HepG2 (cell line): ENCODE data around the gene ATP10A. TPM values are rescaled to one million over a fixed set of nuclear protein-coding genes. Genes with fewer than 3 reads are reported as not detected.

Experiments used
- ATAC-seq: fragments of 200-7000 bp; cut with Tn5 transposase; 3 replicates; pipeline ENCODE4 v1.9.1; 2020; ENCODE audit warnings: mild to moderate bottlenecking, moderate library complexity
- BruUV-seq: library from RNA; stranded (reverse); fragments of 400-500 nt; replicated peaks from 2 replicates; lab custom pipeline; 2021; lab: Mats Ljungman, UMichigan
- CTCF ChIA-PET: fragments of 300-600 bp; formaldehyde crosslinking; extraction: SDS; loops from one replicate; lab custom pipeline; 2021; ENCODE audit warnings: low total read pairs, inconsistent platforms, low intra/inter-chr PET ratio; lab: Yijun Ruan, JAX
- POLR2A ChIA-PET: fragments of 350-600 bp; sonication (Branson Sonifier 250); formaldehyde crosslinking; loops from one replicate; lab custom pipeline; 2020; ENCODE audit warnings: antibody characterized with exemption, inconsistent platforms; lab: Yijun Ruan, JAX
- DNase-seq: peaks from one replicate; pipeline ENCODE4 v3.0.0-alpha.2; 2015; ENCODE audit warnings: low spot score
- FAIRE-seq: peaks from 3 replicates; lab custom pipeline; 2011; peaks lifted over from hg19 to GRCh38; lab: Jason Lieb, UNC
- H2AFZ ChIP-seq: one replicate; pipeline ENCODE4 v1.6.1; 2011; ENCODE audit warnings: low read length, inconsistent platforms
- H3K27ac ChIP-seq: fragments of 300-600 bp; 3 replicates; pipeline ENCODE4 v1.8.0; 2011; ENCODE audit warnings: mixed run types, mild to moderate bottlenecking, mixed read lengths, low read length, inconsistent platforms; ENCODE audit not compliant: insufficient read depth; ENCODE audit errors: extremely low read length
- H3K27me3 ChIP-seq, 2 experiments: fragments of 200-600 bp in 1 of 2; 2 replicates in 1 of 2; 3 replicates in 1 of 2; pipeline versions ENCODE4 v1.6.0 to v1.8.0; 2011; ENCODE audit warnings: low read length in 2 of 2, mild to moderate bottlenecking in 2 of 2, moderate library complexity in 2 of 2, inconsistent platforms in 1 of 2; ENCODE audit not compliant: insufficient read depth in 2 of 2, control insufficient read depth in 1 of 2
- H3K36me3 ChIP-seq, 2 experiments: fragments of 200-600 bp in 1 of 2; replicated peaks in 1 of 2; 2 replicates in 1 of 2; 3 replicates in 1 of 2; pipeline versions ENCODE4 v1.5.1 to v1.8.0; 2011; ENCODE audit warnings: low read length in 2 of 2, inconsistent platforms in 1 of 2; ENCODE audit not compliant: insufficient read depth in 2 of 2, control insufficient read depth in 1 of 2
- H3K4me1 ChIP-seq: 2 replicates; pipeline ENCODE4 v1.5.1; 2012; ENCODE audit warnings: low read length, inconsistent platforms; ENCODE audit not compliant: insufficient read depth
- H3K4me2 ChIP-seq: 2 replicates; pipeline ENCODE4 v1.6.0; 2011; ENCODE audit warnings: low read depth, low read length, inconsistent platforms
- H3K4me3 ChIP-seq, 3 experiments: fragments of 200-600 bp in 1 of 3; sonication (generic), shearing (Covaris generic) in 1 of 3; replicated peaks in 1 of 3; 2 replicates each; pipeline ENCODE4 v1.5.1; 2011 to 2016; ENCODE audit warnings: low read length in 3 of 3, inconsistent platforms in 2 of 3, low read depth in 2 of 3, mild to moderate bottlenecking in 2 of 3, control low read depth in 1 of 3, mixed read lengths in 1 of 3; ENCODE audit not compliant: insufficient read depth in 1 of 3
- H3K79me2 ChIP-seq: one replicate; pipeline ENCODE4 v1.6.1; 2011; ENCODE audit warnings: low read length, inconsistent platforms; ENCODE audit not compliant: insufficient read depth
- H3K9ac ChIP-seq: 2 replicates; pipeline ENCODE4 v1.6.0; 2011; ENCODE audit warnings: mild to moderate bottlenecking, low read depth, low read length, inconsistent platforms; ENCODE audit not compliant: insufficient read depth
- H3K9me3 ChIP-seq: 2 replicates; pipeline ENCODE4 v1.5.1; 2012; ENCODE audit warnings: mild to moderate bottlenecking, low read length
- H4K20me1 ChIP-seq: 2 replicates; pipeline ENCODE4 v1.6.0; 2011; ENCODE audit warnings: inconsistent platforms, mild to moderate bottlenecking, low read length, moderate library complexity; ENCODE audit not compliant: insufficient read depth
- CHD2 ChIP-seq: IDR thresholded peaks from 2 replicates; pipeline ENCODE4 v1.6.1; 2011; ENCODE audit warnings: low read depth, low read length, improper control_type of control experiment
- ZKSCAN8 ChIP-seq: IDR thresholded peaks from 2 replicates; pipeline ENCODE4 v1.6.1; 2016; ENCODE audit warnings: borderline replicate concordance, missing genetic modification reagents, missing compliant biosample characterization
- ZNF230 ChIP-seq: sonication (generic); formaldehyde crosslinking; IDR thresholded peaks from 2 replicates; pipeline ENCODE4 v1.4.0; 2020; ENCODE audit warnings: mild to moderate bottlenecking, missing genetic modification reagents
- ZNF263 ChIP-seq: sonication (generic); formaldehyde crosslinking; IDR thresholded peaks from 2 replicates; pipeline ENCODE4 v1.4.0; 2020; ENCODE audit warnings: missing genetic modification reagents
- ZNF543 ChIP-seq: sonication (generic); formaldehyde crosslinking; IDR thresholded peaks from 2 replicates; pipeline ENCODE4 v1.4.0; 2020; ENCODE audit warnings: mild to moderate bottlenecking, missing genetic modification reagents
- WGBS: methylation state at CpG from one replicate; pipeline ENCODE4 v1.1.6; 2017; ENCODE audit warnings: low lambda C conversion rate; 5-methylcytosine and 5-hydroxymethylcytosine counted together
- in situ Hi-C: cut with HindIII; loops from 2 replicates; pipeline ENCODE4 v1.10.0; 2017; ENCODE audit warnings: low pct_unique_long_range_greater_than_20kb; ENCODE audit not compliant: extremely low pct_ligation_motif_present
- intact Hi-C: fragments of 100-400 bp; cut with micrococcal nuclease; formaldehyde crosslinking; loops from one replicate; pipeline ENCODE4 v1.10.0; 2022; ENCODE audit not compliant: unreplicated experiment
- polyA plus RNA-seq, 8 experiments: library from polyadenylated mRNA; depleted of rRNA in 3 of 8; stranded (reverse) in 7 of 8; unstranded in 1 of 8; fragments of >200 nt; fragmentation: Illumina TruSeq in 4 of 8; extraction: Trizol in 4 of 8; gene quantifications; 2 replicates each; pipeline versions ENCODE4 v1.2.1 to v1.2.3, GENCODE V29; 2011 to 2016; ENCODE audit warnings: low read depth in 4 of 8, missing spikeins in 1 of 8, mixed read lengths in 1 of 8; ENCODE audit not compliant: insufficient read depth in 1 of 8
- total RNA-seq, 5 experiments: library from RNA; depleted of rRNA; stranded (reverse); fragments of >200 nt; fragmentation: Illumina TruSeq; extraction: Trizol; gene quantifications; 2 replicates each; pipeline ENCODE4 v1.2.3, GENCODE V29; 2016; ENCODE audit warnings: low read depth in 1 of 5
- TF ChIP-seq, protein P1 (sequence below): IDR thresholded peaks from 2 replicates; pipeline ENCODE4 v1.6.1; 2016; ENCODE audit warnings: missing genetic modification reagents, missing compliant biosample characterization

Gene ATP10A
- total and polyA plus RNA-seq, 2 of the 13 experiments (the other 11 are each of a cell fraction or from before 2014, with no cell fraction given) = 0.58 to 4.2 TPM

DNA sequence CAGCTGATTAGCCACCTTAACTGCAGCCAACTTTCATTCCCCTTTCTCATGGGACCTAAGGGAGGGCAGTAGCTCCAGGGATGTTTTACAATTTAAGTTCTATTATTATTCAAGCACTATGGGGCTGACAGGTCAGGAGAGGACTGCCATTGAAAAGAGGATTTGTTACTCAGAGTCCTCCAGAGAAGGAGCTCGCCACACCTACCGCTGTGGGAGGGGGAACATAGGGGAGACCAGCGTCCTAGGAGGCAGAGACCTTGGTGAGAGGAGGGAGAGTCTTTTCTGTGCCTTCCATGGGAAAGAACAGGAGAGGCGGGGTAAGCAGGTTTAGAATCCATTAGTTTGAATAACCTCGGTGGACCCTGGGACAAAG lies 14.4 kb downstream of the ATP10A start:
- no TSS peak for BruUV-seq
- H3K4me2 ChIP-seq = peak overlapping the region; percentile 75; the same call in 1 of the 2 replicates
- POLR2A ChIA-PET = no interaction called here

DNA sequence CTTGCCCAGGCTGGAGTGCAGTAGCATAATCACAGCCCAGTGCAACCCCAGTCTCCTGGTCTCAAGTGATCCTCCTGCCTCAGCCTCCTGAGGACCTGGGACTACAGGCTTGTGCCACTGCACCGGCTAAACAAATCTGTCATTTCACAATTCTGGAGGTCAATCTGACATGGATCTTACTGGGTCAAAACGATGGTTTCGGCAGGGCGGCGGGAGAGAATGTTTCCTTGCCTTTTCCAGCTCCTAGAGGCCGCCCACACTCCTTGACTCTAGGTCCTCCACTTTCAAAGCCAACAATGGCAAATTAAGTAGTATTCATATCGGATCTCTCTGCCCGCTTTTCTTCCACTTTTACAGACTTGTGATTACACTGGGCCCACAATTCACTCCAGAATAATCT lies 14.8 kb downstream of the ATP10A start:
- FAIRE-seq (no peak), ATAC-seq (no peak), DNase-seq (no peak)
- in situ Hi-C loops = no loop called here
- Histone ChIP-seq H2AFZ (no peak overlapping the region), H3K27me3 (no peaks in the 10 kb centered on the region; a peak in 1 of 5 replicates), H3K4me2 (no peak overlapping the region), H3K36me3 (no peaks in the 10 kb centered on the region), H3K4me3 (no peak overlapping the region), H3K9ac (no peak overlapping the region), H3K79me2 (no peaks in the 10 kb centered on the region), H3K9me3 (no peaks in the 10 kb centered on the region), H3K4me1 (peaks cover 64% of the 10 kb centered on the region), H3K27ac (no peak overlapping the region), H4K20me1 (no peaks in the 10 kb centered on the region)
- CTCF ChIA-PET = no interaction called here
- TF ChIP-seq ZNF263 (CRISPR knock-in tag) (no peak), ZNF230 (no peak), ZNF543 (CRISPR knock-in tag) (peak; percentile 70; the same call in 1 of the 2 replicates)
- POLR2A ChIA-PET = no interaction called here
- intact Hi-C loops = no loop called here
- BruUV-seq = no TSS peak
- 67% methylated on average over 8 of the region's 8 CpGs for WGBS

More for the DNA sequence above, 14.4 kb downstream of the ATP10A start:
- Histone ChIP-seq H3K27me3 (no peaks in the 10 kb centered on the region; a peak in 1 of 5 replicates), H3K36me3 (no peaks in the 10 kb centered on the region), H4K20me1 (no peaks in the 10 kb centered on the region), H3K9ac (no peak overlapping the region), H3K79me2 (no peaks in the 10 kb centered on the region), H3K9me3 (no peaks in the 10 kb centered on the region), H3K27ac (no peak overlapping the region), H3K4me3 (peak overlapping the region in 1 of 3 experiments; percentile 26; a peak in 1 of 6 replicates), H3K4me1 (peaks cover 66% of the 10 kb centered on the region), H2AFZ (no peak overlapping the region)
- FAIRE-seq = no peak
- in situ Hi-C loops (no loop called here), intact Hi-C loops (no loop called here)
- ATAC-seq = no peak; the same call in 2 of the 3 replicates
- CTCF ChIA-PET = no interaction called here
- TF ChIP-seq, protein P1, sequence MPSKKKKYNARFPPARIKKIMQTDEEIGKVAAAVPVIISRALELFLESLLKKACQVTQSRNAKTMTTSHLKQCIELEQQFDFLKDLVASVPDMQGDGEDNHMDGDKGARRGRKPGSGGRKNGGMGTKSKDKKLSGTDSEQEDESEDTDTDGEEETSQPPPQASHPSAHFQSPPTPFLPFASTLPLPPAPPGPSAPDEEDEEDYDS (CRISPR knock-in tag) = 0 out of 2 replicates have a peak, but pooled peaks have one; percentile 18
- TF ChIP-seq ZKSCAN8 (CRISPR knock-in tag) (no peak), CHD2 (no peak), ZNF543 (CRISPR knock-in tag) (no peak)
- 8% methylated on average over 5 of the region's 5 CpGs for WGBS
- no peak for DNase-seq
